Stimulated activated naive B cell treated with anti-CD40 and anti-IgM and Interleukin-4, amounts not matched to agents 10 μg/mL and 1 μg/mL and 100 μg/mL, for 72 hours (primary cell): Measurements from ENCODE around the gene FXYD7.

Experiments
- ATAC-seq, 2 donors: fragments of 150-1000 bp; cut with Tn5 transposase; replicated peaks; 2 replicates each; pipeline ENCODE4 v1.10.0; 2021; ENCODE audit warnings: moderate library complexity in 1 of 2
- DNase-seq: peaks from one replicate; pipeline ENCODE4 v3.0.0; 2021
- H3K27ac Mint-ChIP-seq: one replicate; pipeline ENCODE4 v1.8.0; 2022; ENCODE audit warnings: mild to moderate bottlenecking, mixed read lengths
- H3K27me3 Mint-ChIP-seq, 2 donors: one replicate each; pipeline ENCODE4 v1.8.0; 2022; ENCODE audit warnings: mixed read lengths in 2 of 2
- H3K36me3 Mint-ChIP-seq, 2 donors: one replicate each; pipeline ENCODE4 v1.8.0; 2022; ENCODE audit warnings: mixed read lengths in 2 of 2, mild to moderate bottlenecking in 1 of 2
- H3K4me1 Mint-ChIP-seq, 2 donors: one replicate each; pipeline ENCODE4 v1.8.0; 2022; ENCODE audit warnings: mixed read lengths in 2 of 2, mild to moderate bottlenecking in 1 of 2
- H3K4me3 Mint-ChIP-seq, 2 donors: one replicate each; pipeline ENCODE4 v1.8.0; 2022; ENCODE audit warnings: mild to moderate bottlenecking in 2 of 2, mixed read lengths in 2 of 2, moderate library complexity in 1 of 2
- H3K9me3 Mint-ChIP-seq, 2 donors: one replicate each; pipeline ENCODE4 v1.8.0; 2022; ENCODE audit warnings: mixed read lengths in 2 of 2, mild to moderate bottlenecking in 1 of 2

Gene FXYD7

DNA sequence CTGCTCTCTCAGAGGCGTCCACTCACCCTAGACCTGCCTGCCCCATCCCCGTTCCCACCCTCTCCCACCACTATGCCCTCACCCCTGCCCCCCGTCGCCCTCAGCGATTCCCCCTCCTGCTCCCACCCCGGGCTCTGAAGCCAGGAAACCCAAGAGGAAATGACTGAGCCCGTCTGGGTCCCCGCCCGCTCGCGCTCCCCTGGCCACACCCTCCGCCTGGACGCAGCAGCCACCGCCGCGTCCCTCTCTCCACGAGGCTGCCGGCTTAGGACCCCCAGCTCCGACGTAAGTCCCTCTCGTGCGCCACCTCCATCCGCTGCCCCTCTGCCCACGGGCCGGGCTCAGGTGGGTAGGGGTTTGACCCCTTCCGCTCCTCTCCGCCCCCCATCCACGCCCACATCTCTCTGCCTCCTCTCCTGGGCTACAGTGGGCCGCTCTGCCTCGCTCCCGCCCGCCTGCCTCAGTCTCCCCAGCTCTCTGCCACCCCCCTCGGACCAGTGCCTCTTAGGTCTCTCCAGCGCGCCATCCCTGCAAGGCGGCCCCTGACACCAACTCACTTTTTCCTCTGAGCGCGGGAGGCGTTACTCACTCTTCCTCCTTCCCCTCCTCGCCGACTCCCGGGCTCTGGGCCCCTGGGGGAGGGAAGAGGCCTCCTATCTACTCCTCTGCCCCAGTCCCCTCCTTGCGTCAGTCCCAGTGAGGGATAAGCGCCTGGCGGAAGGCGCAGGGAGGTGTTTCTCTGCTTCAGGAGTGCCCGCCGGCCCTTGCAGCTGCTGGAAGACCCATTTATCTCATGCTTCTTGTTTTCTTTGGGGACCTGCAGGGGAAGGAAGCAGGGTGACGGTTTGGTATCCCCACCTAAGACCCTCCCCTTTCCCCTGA is 11.7 kb downstream of the FXYD7 start, which contains the start of gene FXYD5:
Gene FXYD5, plus strand, starts transcription at position 211 of the 882 bp plus-strand sequence. CDS start 816 bp downstream, outside the sequence.
- peak within 1 kb of the TSS; percentile 94 to 96 for H3K4me3 Mint-ChIP-seq
- H3K27me3 Mint-ChIP-seq, result peaks cover 0 to 5% of the 10 kb centered on the region in 2 donors
- peak; percentile 47 for DNase-seq
- peaks cover 26 to 69% of the 10 kb centered on the region in 2 donors for H3K4me1 Mint-ChIP-seq
- H3K9me3 Mint-ChIP-seq, result no peaks in the 10 kb centered on the region
- ATAC-seq, result peak; percentile 74 to 76
- peaks cover 35 to 47% of the 10 kb centered on the region in 2 donors for H3K36me3 Mint-ChIP-seq
- peak within 1 kb of the TSS; percentile 96 for H3K27ac Mint-ChIP-seq

DNA sequence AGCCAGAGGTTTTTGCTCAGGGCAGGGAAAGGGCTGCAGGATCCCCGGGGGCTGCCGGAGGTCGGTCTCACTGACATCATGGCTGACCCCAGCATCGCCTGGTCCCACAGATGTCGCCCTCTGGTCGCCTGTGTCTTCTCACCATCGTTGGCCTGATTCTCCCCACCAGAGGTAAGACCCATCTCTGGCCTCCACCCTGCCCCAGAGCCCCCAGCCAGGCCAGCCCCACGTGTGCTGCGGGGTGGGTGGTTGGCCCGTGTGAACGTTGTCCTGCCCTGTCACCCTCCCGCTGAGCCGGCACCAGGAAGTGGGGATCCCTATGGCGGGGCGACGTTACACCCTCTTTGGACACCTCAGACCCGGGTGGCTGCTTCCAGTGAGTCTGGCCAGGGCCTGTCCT is 12.4 kb downstream of the FXYD7 start:
- H3K4me1 Mint-ChIP-seq, result peaks cover 27 to 67% of the 10 kb centered on the region in 2 donors

DNA sequence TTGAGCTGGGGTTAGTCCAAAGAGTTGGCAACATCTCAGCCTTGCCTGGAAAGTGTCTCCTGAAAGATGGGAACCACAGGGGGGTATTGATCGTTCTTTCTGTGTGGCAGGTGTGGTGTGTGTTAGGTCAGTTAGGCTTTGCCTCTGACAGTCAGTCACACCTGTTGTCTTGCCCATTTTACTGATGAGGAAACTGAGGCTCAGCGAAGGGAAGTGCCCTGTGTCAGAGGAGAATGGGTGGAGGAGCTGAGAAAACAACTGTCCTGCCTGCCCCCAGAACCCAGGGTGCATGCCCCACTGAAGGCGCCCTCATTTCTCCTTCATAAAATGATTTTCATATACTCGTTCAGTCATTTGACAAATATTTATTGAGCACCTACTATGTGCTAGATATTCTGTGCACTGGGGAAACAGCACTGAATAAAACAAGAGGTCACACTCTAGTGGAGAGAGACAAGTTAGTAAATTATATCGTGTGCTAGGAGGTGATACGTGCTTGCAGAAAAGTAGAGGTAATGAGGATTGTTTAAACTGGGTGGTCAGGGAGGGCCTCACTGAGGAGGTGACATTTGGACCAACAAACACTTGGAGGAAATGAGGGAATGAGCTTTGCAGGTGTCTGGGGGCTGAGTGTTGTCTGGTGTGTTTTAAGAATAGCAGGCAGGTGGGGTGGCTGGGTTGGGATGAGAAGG is 13.1 kb downstream of the FXYD7 start:
- ATAC-seq, result no peak
- no peak for DNase-seq
- peak overlapping the region; percentile 94 to 96 for H3K4me3 Mint-ChIP-seq
- H3K36me3 Mint-ChIP-seq, result peaks cover 42 to 58% of the 10 kb centered on the region in 2 donors
- H3K27ac Mint-ChIP-seq, result peak overlapping the region; percentile 96
- H3K27me3 Mint-ChIP-seq, result peaks cover 0 to 5% of the 10 kb centered on the region in 2 donors
- H3K9me3 Mint-ChIP-seq, result peaks cover under 1 to 2% of the 10 kb centered on the region in 2 donors
- peaks cover 30 to 66% of the 10 kb centered on the region in 2 donors for H3K4me1 Mint-ChIP-seq

More for the DNA sequence above, 12.4 kb downstream of the FXYD7 start:
- peaks cover 38 to 52% of the 10 kb centered on the region in 2 donors for H3K36me3 Mint-ChIP-seq
- DNase-seq (no peak), ATAC-seq (peak; percentile 38 to 41)
- H3K4me3 Mint-ChIP-seq, result peak overlapping the region; percentile 94 to 96
- peaks cover 0 to under 1% of the 10 kb centered on the region in 2 donors for H3K9me3 Mint-ChIP-seq
- H3K27me3 Mint-ChIP-seq, result peaks cover 0 to 5% of the 10 kb centered on the region in 2 donors
- peak overlapping the region; percentile 96 for H3K27ac Mint-ChIP-seq

DNA sequence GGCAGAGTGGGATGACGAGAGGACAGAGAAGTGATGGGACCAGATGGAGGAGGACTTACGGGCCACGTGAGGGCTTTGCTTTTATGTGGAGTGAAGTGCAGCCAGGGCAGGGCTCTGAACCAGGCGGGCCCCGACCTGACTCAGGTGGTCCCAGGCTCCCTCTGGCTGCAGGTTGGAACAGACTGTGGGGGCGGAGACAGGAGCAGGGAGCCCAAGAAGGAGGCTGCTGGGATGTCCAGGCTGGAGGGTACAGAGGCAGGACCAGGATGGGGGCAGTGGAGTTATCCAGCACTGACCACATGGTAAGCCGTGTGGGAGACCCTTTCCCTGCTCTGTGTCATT is 13.6 kb downstream of the FXYD7 start:
- Mint-ChIP-seq H3K36me3 (peaks cover 48 to 63% of the 10 kb centered on the region in 2 donors), H3K4me3 (peak overlapping the region; percentile 94 to 96), H3K27ac (peak overlapping the region; percentile 74), H3K4me1 (peaks cover 33 to 67% of the 10 kb centered on the region in 2 donors), H3K9me3 (peaks cover 2 to 5% of the 10 kb centered on the region in 2 donors), H3K27me3 (peaks cover 0 to 5% of the 10 kb centered on the region in 2 donors)
- DNase-seq (no peak), ATAC-seq (no peak)

DNA sequence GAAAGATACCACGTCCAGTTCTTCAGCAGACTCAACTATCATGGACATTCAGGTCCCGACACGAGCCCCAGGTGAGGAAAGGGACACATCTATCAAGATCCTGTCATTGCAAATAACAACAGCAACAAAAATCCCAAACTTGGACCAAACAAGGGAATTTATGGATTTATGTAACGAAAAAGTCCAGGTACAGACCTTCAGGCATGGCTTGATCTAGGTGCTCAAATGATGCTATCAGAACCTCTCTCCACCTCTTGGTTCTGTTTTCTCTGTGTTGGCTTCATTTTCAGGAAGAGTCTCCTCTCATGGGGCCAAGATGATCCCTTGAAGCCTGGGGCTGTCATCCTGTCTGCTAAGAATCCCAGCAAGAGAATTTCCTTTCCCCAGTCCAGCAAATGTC is 14.4 kb downstream of the FXYD7 start:
- H3K4me1 Mint-ChIP-seq, result peaks cover 32 to 61% of the 10 kb centered on the region in 2 donors

DNA sequence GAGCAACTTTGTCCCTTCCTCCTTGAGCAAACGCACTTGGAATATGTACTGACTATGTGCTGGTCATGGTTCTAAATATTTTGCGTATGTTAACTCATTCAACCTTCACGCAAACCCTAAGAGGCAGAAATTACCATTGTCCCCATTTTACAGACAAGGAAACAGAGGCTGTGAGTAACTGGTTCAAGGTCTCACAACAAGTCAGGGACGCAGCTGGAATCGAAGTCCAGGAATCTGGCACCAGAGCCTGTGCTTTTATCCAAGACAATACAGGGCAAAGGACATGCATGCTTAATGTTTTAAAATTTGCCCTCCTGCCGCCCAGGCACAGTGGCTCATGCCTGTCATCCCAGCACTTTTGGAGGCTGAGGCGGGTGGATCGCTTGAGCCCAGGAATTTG is 16.6 kb downstream of the FXYD7 start:
- Mint-ChIP-seq H3K27ac (no peak overlapping the region), H3K4me3 (no peak overlapping the region), H3K9me3 (peaks cover 10 to 15% of the 10 kb centered on the region in 2 donors), H3K36me3 (peaks cover 76 to 93% of the 10 kb centered on the region in 2 donors), H3K27me3 (no peaks in the 10 kb centered on the region), H3K4me1 (peaks cover 26 to 59% of the 10 kb centered on the region in 2 donors)
- DNase-seq, result no peak
- no peak for ATAC-seq

More for the DNA sequence above, 14.4 kb downstream of the FXYD7 start:
- H3K36me3 Mint-ChIP-seq, result peaks cover 55 to 71% of the 10 kb centered on the region in 2 donors
- H3K9me3 Mint-ChIP-seq, result peaks cover 5 to 8% of the 10 kb centered on the region in 2 donors
- H3K27me3 Mint-ChIP-seq, result peaks cover 0 to 1% of the 10 kb centered on the region in 2 donors
- ATAC-seq, result no peak
- DNase-seq, result no peak
- H3K27ac Mint-ChIP-seq, result no peak overlapping the region
- no peak overlapping the region for H3K4me3 Mint-ChIP-seq

DNA sequence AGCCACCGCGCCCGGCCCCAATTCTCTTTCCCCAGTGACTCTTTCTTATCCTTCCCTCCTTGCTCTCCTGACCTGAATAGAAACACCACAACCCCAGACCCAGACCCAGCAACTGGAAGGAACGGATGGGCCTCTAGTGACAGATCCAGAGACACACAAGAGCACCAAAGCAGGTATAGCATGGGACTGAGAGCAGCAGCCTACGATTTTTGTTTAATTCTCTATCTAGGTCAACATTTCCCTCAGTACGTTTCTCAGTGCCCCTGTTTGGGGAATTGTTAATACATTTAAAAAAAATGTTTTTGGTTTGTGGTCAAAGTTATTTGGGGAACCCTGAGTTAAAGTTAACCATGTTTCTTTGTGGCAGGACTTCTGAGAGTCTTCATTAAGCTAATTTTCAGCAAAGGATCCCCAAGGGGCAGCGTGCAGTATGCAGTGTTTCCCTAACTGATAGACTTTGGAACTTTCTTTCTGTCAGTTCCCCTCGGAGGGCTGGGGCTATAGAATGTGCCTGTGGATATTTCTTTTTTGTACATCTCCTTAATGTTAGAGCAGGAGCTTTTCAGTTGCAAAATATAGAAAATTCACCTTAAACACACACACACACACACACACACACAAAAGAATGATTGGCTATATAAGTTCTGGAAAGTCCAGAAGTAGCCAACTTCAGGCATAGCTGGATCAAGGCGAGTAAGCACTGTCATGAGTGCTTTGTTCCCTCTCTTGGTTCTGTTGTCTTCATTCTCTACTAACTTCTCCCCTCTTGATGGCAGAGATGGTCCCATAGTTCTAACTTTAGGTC is 17.8 kb downstream of the FXYD7 start:
- Mint-ChIP-seq H3K4me3 (peak overlapping the region in 1 of 2 donors; percentile 8), H3K4me1 (peaks cover 26 to 56% of the 10 kb centered on the region in 2 donors), H3K36me3 (peaks cover 79 to 93% of the 10 kb centered on the region in 2 donors), H3K27ac (peak overlapping the region; percentile 83), H3K27me3 (no peaks in the 10 kb centered on the region), H3K9me3 (peaks cover 14 to 19% of the 10 kb centered on the region in 2 donors)
- ATAC-seq (peak in 1 of 2 donors; percentile 39), DNase-seq (no peak)

DNA sequence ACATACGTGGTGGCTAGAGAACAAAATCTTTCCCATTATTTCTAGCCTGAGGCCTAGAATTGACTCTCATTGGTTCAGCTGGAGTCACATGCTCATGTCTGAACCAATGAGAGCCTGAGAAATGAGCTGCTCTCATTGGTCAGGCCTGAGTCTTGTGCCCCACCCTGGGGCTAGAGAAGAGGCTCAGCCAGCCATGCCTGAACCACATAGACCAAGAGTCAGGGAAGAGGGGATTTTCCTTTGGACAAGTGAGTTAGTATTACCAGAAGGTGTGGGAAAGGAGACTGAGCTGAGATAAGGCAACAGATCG is 18.3 kb downstream of the FXYD7 start:
- H3K4me1 Mint-ChIP-seq, result peaks cover 22 to 53% of the 10 kb centered on the region in 2 donors
- DNase-seq (no peak), ATAC-seq (no peak)
- no peak overlapping the region for H3K27ac Mint-ChIP-seq
- H3K27me3 Mint-ChIP-seq, result no peaks in the 10 kb centered on the region
- H3K9me3 Mint-ChIP-seq, result peaks cover 15 to 25% of the 10 kb centered on the region in 2 donors
- H3K36me3 Mint-ChIP-seq, result peaks cover 79 to 93% of the 10 kb centered on the region in 2 donors
- H3K4me3 Mint-ChIP-seq, result no peak overlapping the region

DNA sequence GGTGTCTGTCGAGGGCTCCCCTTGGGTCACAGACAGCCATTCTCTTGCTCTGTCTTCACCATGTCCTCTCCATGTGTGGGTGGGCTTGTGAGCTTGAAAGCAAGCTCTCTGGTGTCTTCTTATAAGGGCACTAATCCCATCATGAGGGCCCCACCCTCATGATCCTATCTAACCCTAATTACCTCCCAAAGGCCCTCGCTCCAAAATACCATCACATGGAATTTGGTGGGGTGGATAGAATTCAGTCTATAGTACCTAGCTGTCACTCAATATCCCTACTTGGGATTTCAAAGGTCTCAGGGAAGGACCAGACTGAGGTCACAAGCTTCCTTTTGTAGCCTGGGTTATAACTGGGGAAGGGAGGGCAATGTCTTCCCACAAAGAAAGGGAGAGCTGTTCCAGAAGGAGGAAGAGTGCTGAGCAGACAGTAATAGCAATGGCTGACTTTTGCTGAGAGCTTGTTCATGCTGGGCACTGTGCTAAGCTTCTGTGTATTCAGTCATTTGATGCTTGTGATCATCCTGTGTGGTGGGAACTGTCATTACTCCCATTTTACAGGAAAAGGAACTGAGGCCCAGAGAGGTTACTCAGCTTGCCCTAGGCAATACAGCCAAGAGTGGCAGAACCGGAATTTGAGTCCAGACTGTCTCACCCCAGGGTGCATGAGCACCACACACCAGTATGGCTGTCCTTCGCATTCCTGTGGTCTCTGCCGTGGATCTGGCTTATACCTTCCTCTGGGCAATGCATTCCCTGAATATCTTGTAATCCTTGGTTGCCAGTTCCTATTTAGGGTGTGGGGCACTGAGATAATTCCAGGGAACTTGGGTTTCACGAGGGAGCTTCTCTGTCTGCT is 19.6 kb downstream of the FXYD7 start:
- Mint-ChIP-seq H3K4me3 (no peak overlapping the region), H3K36me3 (peaks cover 83 to 96% of the 10 kb centered on the region in 2 donors), H3K4me1 (peaks cover 30 to 60% of the 10 kb centered on the region in 2 donors), H3K27ac (peak overlapping the region; percentile 56), H3K9me3 (peaks cover 17 to 27% of the 10 kb centered on the region in 2 donors), H3K27me3 (no peaks in the 10 kb centered on the region)
- DNase-seq (no peak), ATAC-seq (no peak)

DNA sequence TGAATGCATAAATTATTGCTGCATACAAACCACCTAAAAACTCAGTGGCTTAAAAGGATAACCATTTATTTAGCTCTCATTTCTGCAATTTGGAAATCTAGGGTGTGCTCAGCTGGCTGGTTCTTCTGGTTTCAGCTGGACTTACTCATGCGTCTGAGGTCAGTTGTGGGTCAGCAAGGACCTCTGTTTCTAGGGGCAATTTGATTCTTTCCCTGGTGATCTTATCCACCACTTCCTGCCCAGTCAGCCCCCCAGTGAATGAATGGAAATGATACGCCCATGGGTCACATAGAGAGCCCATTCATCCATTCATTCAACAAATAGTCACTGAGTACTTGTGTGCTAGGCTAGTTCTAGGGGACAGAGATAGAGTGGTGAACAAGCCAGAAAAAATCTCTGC is 21.4 kb downstream of the FXYD7 start:
- peaks cover 76 to 95% of the 10 kb centered on the region in 2 donors for H3K36me3 Mint-ChIP-seq
- peaks cover 38 to 65% of the 10 kb centered on the region in 2 donors for H3K4me1 Mint-ChIP-seq
- no peak overlapping the region for H3K27ac Mint-ChIP-seq
- H3K4me3 Mint-ChIP-seq, result no peak overlapping the region
- peaks cover 17 to 27% of the 10 kb centered on the region in 2 donors for H3K9me3 Mint-ChIP-seq
- ATAC-seq (no peak), DNase-seq (no peak)
- no peaks in the 10 kb centered on the region for H3K27me3 Mint-ChIP-seq

DNA sequence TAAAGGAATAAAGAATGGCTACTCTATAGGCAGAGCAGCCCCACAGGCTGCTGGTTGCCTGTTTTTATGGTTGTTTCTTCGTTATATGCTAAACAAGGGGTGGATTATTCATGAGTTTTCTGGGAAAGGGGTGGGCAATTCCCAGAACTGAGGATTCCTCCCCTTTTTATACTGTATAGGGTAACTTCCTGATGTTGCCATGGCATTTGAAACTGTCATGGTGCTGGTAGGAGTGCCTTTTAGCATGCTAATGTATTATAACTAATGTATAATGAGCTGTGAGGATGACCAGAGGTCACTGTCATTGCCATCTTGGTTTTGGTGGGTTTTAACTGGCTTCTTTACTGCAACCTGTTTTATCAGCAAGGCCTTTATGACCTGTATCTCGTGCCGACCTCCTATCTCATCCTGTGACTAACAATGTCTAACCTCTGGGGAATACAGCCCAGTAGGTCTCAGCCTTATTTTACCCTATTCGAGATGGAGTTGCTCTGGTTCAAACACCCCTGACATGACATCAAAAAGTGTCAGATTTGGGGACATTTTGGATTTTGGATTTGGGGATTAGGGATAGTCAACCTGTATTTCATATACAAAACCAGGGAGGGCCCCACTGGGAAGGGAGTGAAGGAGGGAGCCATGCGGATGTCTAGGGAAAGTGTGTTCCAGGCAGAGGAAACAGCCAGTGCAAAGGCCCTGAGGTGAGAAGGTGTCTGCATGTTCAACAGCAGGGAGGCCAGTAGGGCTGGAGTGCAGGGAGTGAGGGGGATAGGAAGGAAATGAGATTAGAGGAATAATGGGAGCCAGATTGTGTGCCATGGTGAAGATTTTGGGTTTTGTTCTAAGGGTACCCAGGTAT is 22.4 kb downstream of the FXYD7 start:
- DNase-seq, result no peak
- no peak for ATAC-seq
- H3K9me3 Mint-ChIP-seq, result peaks cover 17 to 27% of the 10 kb centered on the region in 2 donors
- H3K36me3 Mint-ChIP-seq, result peaks cover 78 to 96% of the 10 kb centered on the region in 2 donors
- H3K27ac Mint-ChIP-seq, result peak overlapping the region; percentile 48
- H3K27me3 Mint-ChIP-seq, result no peaks in the 10 kb centered on the region
- no peak overlapping the region for H3K4me3 Mint-ChIP-seq
- peaks cover 41 to 71% of the 10 kb centered on the region in 2 donors for H3K4me1 Mint-ChIP-seq
